T1000 (cell line): ENCODE data around the gene NSUN2.

Experiments
- DNase-seq: peaks from one replicate; lab custom pipeline; 2025; ENCODE audit warnings: mixed read lengths; lab: John Stamatoyannopoulos, UW

Gene NSUN2

GRCh38 chr5:6557807-6558575 lies 74.9 kb downstream of the NSUN2 start:
- no peak for DNase-seq

- DNase-seq, result no peak
Measured at GRCh38 chr5:6556802-6557102, 76.1 kb downstream of the NSUN2 start.

GRCh38 chr5:6556089-6556801 lies 76.6 kb downstream of the NSUN2 start:
- no peak for DNase-seq

GRCh38 chr5:6554812-6555211 lies 78.0 kb downstream of the NSUN2 start:
- no peak for DNase-seq

- DNase-seq, result no peak
Measured at GRCh38 chr5:6553972-6554371, 78.9 kb downstream of the NSUN2 start.

- DNase-seq, result no peak
Measured at GRCh38 chr5:6552612-6553011, 80.2 kb downstream of the NSUN2 start.

- DNase-seq, result no peak
Measured at GRCh38 chr5:6551955-6552313, 80.9 kb downstream of the NSUN2 start.

GRCh38 chr5:6551287-6551954 lies 81.4 kb downstream of the NSUN2 start:
- DNase-seq, result no peak

- DNase-seq, result no peak
Measured at GRCh38 chr5:6550628-6551027, 82.2 kb downstream of the NSUN2 start.
